CD14-positive monocyte (primary cell): ENCODE results near the gene ANKRD31. TPM values are rescaled to one million over a fixed set of nuclear protein-coding genes. Genes with fewer than 3 reads are reported as not detected.

Experiments
- DNase-seq, 3 donors: peaks; one replicate each; pipeline ENCODE4 v3.0.0-alpha.2; 2011 to 2022
- H2AFZ ChIP-seq: 2 replicates; pipeline ENCODE4 v1.6.0; 2012; ENCODE audit warnings: mild to moderate bottlenecking, low read depth, low read length, inconsistent platforms; ENCODE audit not compliant: insufficient read depth, poor library complexity, severe bottlenecking
- H3K27ac ChIP-seq, 2 donors: 1 replicate in 1 of 2; 2 replicates in 1 of 2; pipeline ENCODE4 v1.5.1; 2012 to 2013; ENCODE audit warnings: low read length in 2 of 2, control low read depth in 1 of 2, inconsistent platforms in 1 of 2, low read depth in 1 of 2, mild to moderate bottlenecking in 1 of 2
- H3K27me3 ChIP-seq, 2 donors: one replicate each; pipeline versions ENCODE4 v1.6.0 to v1.6.1; 2011 to 2013; ENCODE audit warnings: low read length in 2 of 2; ENCODE audit not compliant: control insufficient read depth in 2 of 2, insufficient read depth in 2 of 2
- H3K36me3 ChIP-seq, 2 donors: replicated peaks in 1 of 2; 1 replicate in 1 of 2; 2 replicates in 1 of 2; pipeline versions ENCODE4 v1.5.1 to v1.6.1; 2012 to 2013; ENCODE audit warnings: low read length in 2 of 2, control low read depth in 1 of 2, inconsistent platforms in 1 of 2, mild to moderate bottlenecking in 1 of 2; ENCODE audit not compliant: insufficient read depth in 2 of 2, control insufficient read depth in 1 of 2
- H3K4me1 ChIP-seq, 2 donors: 1 replicate in 1 of 2; 2 replicates in 1 of 2; pipeline versions ENCODE4 v1.5.1 to v1.6.1; 2012 to 2013; ENCODE audit warnings: low read length in 2 of 2, control low read depth in 1 of 2, inconsistent platforms in 1 of 2, mild to moderate bottlenecking in 1 of 2, moderate library complexity in 1 of 2; ENCODE audit not compliant: insufficient read depth in 2 of 2, control insufficient read depth in 1 of 2
- H3K4me2 ChIP-seq: replicated peaks from 2 replicates; pipeline ENCODE3; 2012; ENCODE audit warnings: low read length, moderate library complexity, mild to moderate bottlenecking; ENCODE audit not compliant: poor library complexity, severe bottlenecking; ENCODE audit errors: extremely low read depth
- H3K4me3 ChIP-seq, 3 experiments: fragments of 200-600 bp in 1 of 3; sonication (generic) in 1 of 3; replicated peaks in 1 of 3; 1 replicate in 2 of 3; 2 replicates in 1 of 3; pipeline ENCODE4 v1.5.1; 2011 to 2013; ENCODE audit warnings: low read length in 3 of 3, mild to moderate bottlenecking in 3 of 3, control low read depth in 2 of 3, low read depth in 2 of 3, inconsistent platforms in 1 of 3, moderate library complexity in 1 of 3
- H3K79me2 ChIP-seq: 2 replicates; pipeline ENCODE4 v1.6.0; 2012; ENCODE audit warnings: mild to moderate bottlenecking, control low read depth, inconsistent platforms, low read length, moderate library complexity; ENCODE audit not compliant: insufficient read depth
- H3K9ac ChIP-seq: 2 replicates; pipeline ENCODE4 v1.6.0; 2017; ENCODE audit warnings: low read length, mild to moderate bottlenecking; ENCODE audit not compliant: insufficient read depth, poor library complexity, severe bottlenecking
- H3K9me3 ChIP-seq, 2 donors: replicated peaks in 1 of 2; 1 replicate in 1 of 2; 2 replicates in 1 of 2; pipeline versions ENCODE4 v1.5.1 to v1.6.1; 2012 to 2013; ENCODE audit warnings: low read length in 2 of 2, control low read depth in 1 of 2; ENCODE audit not compliant: control insufficient read depth in 1 of 2, insufficient read depth in 1 of 2
- H4K20me1 ChIP-seq: 2 replicates; pipeline ENCODE4 v1.6.0; 2012; ENCODE audit warnings: mild to moderate bottlenecking, low read length, control low read depth, moderate library complexity; ENCODE audit not compliant: insufficient read depth
- H3K27ac Mint-ChIP-seq, 7 donors: one replicate each; pipeline ENCODE4 v1.8.0; 2020; ENCODE audit warnings: mild to moderate bottlenecking in 7 of 7, mixed read lengths in 7 of 7, moderate library complexity in 6 of 7, inconsistent platforms in 2 of 7
- H3K27me3 Mint-ChIP-seq, 3 donors: one replicate each; pipeline ENCODE4 v1.8.0; 2021 to 2022; ENCODE audit warnings: low read depth in 3 of 3, mild to moderate bottlenecking in 3 of 3, mixed read lengths in 3 of 3, moderate library complexity in 3 of 3, inconsistent platforms in 1 of 3
- H3K36me3 Mint-ChIP-seq, 2 donors: one replicate each; pipeline ENCODE4 v1.8.0; 2020; ENCODE audit warnings: mixed read lengths in 2 of 2, inconsistent platforms in 1 of 2, mild to moderate bottlenecking in 1 of 2
- H3K4me1 Mint-ChIP-seq: one replicate; pipeline ENCODE4 v1.8.0; 2020; ENCODE audit warnings: mild to moderate bottlenecking, mixed read lengths
- H3K4me3 Mint-ChIP-seq, 2 donors: one replicate each; pipeline ENCODE4 v1.8.0; 2020; ENCODE audit warnings: mild to moderate bottlenecking in 2 of 2, mixed read lengths in 2 of 2, moderate library complexity in 1 of 2
- H3K9me3 Mint-ChIP-seq, 7 donors: one replicate each; pipeline ENCODE4 v1.8.0; 2020 to 2022; ENCODE audit warnings: mixed read lengths in 7 of 7, mild to moderate bottlenecking in 6 of 7, moderate library complexity in 6 of 7, inconsistent platforms in 2 of 7
- CTCF ChIP-seq: fragments of 200-600 bp; IDR thresholded peaks from one replicate; pipeline ENCODE4 v1.8.0; 2022; ENCODE audit warnings: antibody characterized with exemption, mild to moderate bottlenecking
- WGBS: methylation state at CpG from one replicate; pipeline ENCODE4 v1.1.5; 2013; ENCODE audit warnings: missing lambda C conversion rate; ENCODE audit not compliant: insufficient coverage; 5-methylcytosine and 5-hydroxymethylcytosine counted together
- intact Hi-C, 2 donors: fragments of 100-400 bp; cut with micrococcal nuclease; formaldehyde crosslinking; loops; one replicate each; pipeline versions ENCODE4 v1.15.0 to v1.15.1; 2023
- polyA plus RNA-seq, 3 donors: library from polyadenylated mRNA; depleted of rRNA in 1 of 3; unstranded in 2 of 3; stranded (reverse) in 1 of 3; fragments of 300-500 nt in 2 of 3; fragments of >200 nt in 1 of 3; fragmentation: Illumina TruSeq in 2 of 3; gene quantifications; 1 replicate in 2 of 3; 2 replicates in 1 of 3; pipeline ENCODE4 v1.2.3, GENCODE V29; 2012 to 2021
- small RNA-seq: library from RNA; depleted of rRNA; stranded (forward); fragments of <200 nt; gene quantifications from one replicate; pipeline ENCODE3, GENCODE V24; 2012; ENCODE audit warnings: low read depth; ENCODE audit not compliant: insufficient read length

ANKRD31 gene
- polyA plus RNA-seq, 3 donors: 0.05 TPM; not detected in 2

GRCh38 chr5:75018805-75019587, 217.7 kb downstream of the ANKRD31 start:
- WGBS: 95% methylated on average over 3 of the region's 7 CpGs
- Histone ChIP-seq H3K9ac (no peak overlapping the region), H3K27ac (no peak overlapping the region), H3K4me2 (no peak overlapping the region), H3K4me1 (no peaks in the 10 kb centered on the region), H3K27me3 (no peaks in the 10 kb centered on the region), H3K9me3 (no peaks in the 10 kb centered on the region), H2AFZ (no peak overlapping the region), H3K4me3 (no peak overlapping the region), H3K79me2 (no peaks in the 10 kb centered on the region), H3K36me3 (no peaks in the 10 kb centered on the region), H4K20me1 (no peaks in the 10 kb centered on the region)
- intact Hi-C loops: no loop called here
- no peak for DNase-seq
- Mint-ChIP-seq H3K27ac (no peak overlapping the region), H3K4me1 (peaks cover 8% of the 10 kb centered on the region), H3K36me3 (no peaks in the 10 kb centered on the region), H3K4me3 (no peak overlapping the region), H3K27me3 (peaks cover 0 to 6% (median 2%) of the 10 kb centered on the region in 3 donors), H3K9me3 (peaks cover 0 to 5% (median 0%) of the 10 kb centered on the region in 7 donors)
- no peak for TF ChIP-seq CTCF

Small RNAs within 50 kb of the gene (small RNA-seq; reads per million reads assigned to genes)
- not detected for gene SUMO2P5

Other genes with a start within 250 kb of the ANKRD31 start
- gene GCNT4, start 184.3 kb downstream of the ANKRD31 start, polyA plus RNA-seq: under 1 TPM in 1 of 3 donors, not detected in 2; 0.01 TPM
- gene HMGCR, start 100.3 kb upstream of the ANKRD31 start, polyA plus RNA-seq: 10 to 100 TPM; 19.8 to 33.3 (median 31.9) TPM